ENCODE measurements around the gene SRRM4.

The SRRM4 gene

GRCh38 chr12:119157978-119158377 is 176.6 kb downstream of the SRRM4 start:
- DNase-seq (ENCODE audit: extremely low read depth in 1 of 2, low read depth in 1 of 2) = no peak

- DNase-seq (ENCODE audit: extremely low read depth in 1 of 2, low read depth in 1 of 2) = no peak
Observed at GRCh38 chr12:119158402-119158801, 177.1 kb downstream of the SRRM4 start.

GRCh38 chr12:119159844-119160243 is 178.5 kb downstream of the SRRM4 start:
- no peak for DNase-seq (ENCODE audit: extremely low read depth in 1 of 2, low read depth in 1 of 2)

- DNase-seq (ENCODE audit: extremely low read depth in 1 of 2, low read depth in 1 of 2) = no peak
Observed at GRCh38 chr12:119167902-119168301, 186.6 kb downstream of the SRRM4 start.

GRCh38 chr12:119168721-119169120 is 187.4 kb downstream of the SRRM4 start:
- DNase-seq (ENCODE audit: extremely low read depth in 1 of 2, low read depth in 1 of 2) = no peak

GRCh38 chr12:119169150-119169549 is 187.8 kb downstream of the SRRM4 start:
- no peak for DNase-seq (ENCODE audit: extremely low read depth in 1 of 2, low read depth in 1 of 2)

- DNase-seq (ENCODE audit: extremely low read depth in 1 of 2, low read depth in 1 of 2) = no peak
Observed at GRCh38 chr12:119171291-119171690, 189.9 kb downstream of the SRRM4 start.

GRCh38 chr12:119171691-119172425 is 190.5 kb downstream of the SRRM4 start:
- DNase-seq (ENCODE audit: extremely low read depth in 1 of 2, low read depth in 1 of 2) = no peak

- no peak for DNase-seq (ENCODE audit: extremely low read depth in 1 of 2, low read depth in 1 of 2)
Observed at GRCh38 chr12:119175081-119175480, 193.7 kb downstream of the SRRM4 start.

GRCh38 chr12:119176267-119177055 is 195.1 kb downstream of the SRRM4 start:
- no peak for DNase-seq (ENCODE audit: extremely low read depth in 1 of 2, low read depth in 1 of 2)

- no peak for DNase-seq (ENCODE audit: extremely low read depth in 1 of 2, low read depth in 1 of 2)
Observed at GRCh38 chr12:119177056-119177325, 195.7 kb downstream of the SRRM4 start.

- DNase-seq (ENCODE audit: extremely low read depth in 1 of 2, low read depth in 1 of 2) = no peak
Observed at GRCh38 chr12:119177724-119178380, 196.5 kb downstream of the SRRM4 start.

- DNase-seq (ENCODE audit: extremely low read depth in 1 of 2, low read depth in 1 of 2) = no peak
Observed at GRCh38 chr12:119178544-119179334, 197.4 kb downstream of the SRRM4 start, which contains the start of gene HSPB8. Gene HSPB8 (plus strand): TSS chr12:119178931. CDS start chr12:119179313, 382 bp downstream.

- no peak for DNase-seq (ENCODE audit: extremely low read depth in 1 of 2, low read depth in 1 of 2)
Observed at GRCh38 chr12:119179335-119180021, 198.1 kb downstream of the SRRM4 start.

GRCh38 chr12:119180380-119181040 is 199.2 kb downstream of the SRRM4 start:
- DNase-seq (ENCODE audit: extremely low read depth in 1 of 2, low read depth in 1 of 2) = no peak

- DNase-seq (ENCODE audit: extremely low read depth in 1 of 2, low read depth in 1 of 2) = no peak
Observed at GRCh38 chr12:119181202-119181601, 199.9 kb downstream of the SRRM4 start.

GRCh38 chr12:119181944-119182343 is 200.6 kb downstream of the SRRM4 start:
- no peak for DNase-seq (ENCODE audit: extremely low read depth in 1 of 2, low read depth in 1 of 2)

- no peak for DNase-seq (ENCODE audit: extremely low read depth in 1 of 2, low read depth in 1 of 2)
Observed at GRCh38 chr12:119182701-119183493, 201.6 kb downstream of the SRRM4 start.

Data from stimulated activated CD8-positive, alpha-beta memory T cell treated with anti-CD3 and anti-CD28 coated beads, Interleukin-7, amount 100 ng/mL, for 48 hours (primary cell).